OCI-LY7 (cell line): ENCODE results near the gene GALK1. TPM values are rescaled to one million over a fixed set of nuclear protein-coding genes. Genes with fewer than 3 reads are reported as not detected.

Source experiments
- BruUV-seq: library from RNA; stranded (reverse); fragments of 400-500 nt; replicated peaks from 2 replicates; lab custom pipeline; 2021; lab: Mats Ljungman, UMichigan
- CTCF ChIA-PET: fragments of 300-600 bp; sonication (Branson Sonifier 250); formaldehyde crosslinking; loops from one replicate; lab custom pipeline; 2022; ENCODE audit warnings: antibody characterized with exemption; ENCODE audit not compliant: unreplicated experiment; lab: Charles Lee
- POLR2A ChIA-PET: fragments of 300-600 bp; sonication (Branson Sonifier 250); formaldehyde crosslinking; loops from one replicate; lab custom pipeline; 2022; ENCODE audit warnings: antibody characterized with exemption; lab: Charles Lee
- DNase-seq: peaks from one replicate; pipeline ENCODE4 v3.0.0-alpha.2; 2015; ENCODE audit warnings: low spot score
- H2AFZ ChIP-seq: fragments of 200-600 bp; sonication (generic), shearing (Covaris generic); 2 replicates; pipeline ENCODE4 v1.6.1; 2014; ENCODE audit warnings: mild to moderate bottlenecking, antibody characterized with exemption, low read length, moderate library complexity
- H3K27ac ChIP-seq: fragments of 200-600 bp; sonication (generic); 2 replicates; pipeline ENCODE4 v1.5.1; 2014; ENCODE audit warnings: mixed run types, low read depth, mild to moderate bottlenecking, moderate library complexity, low read length, inconsistent platforms; ENCODE audit not compliant: poor library complexity, severe bottlenecking
- H3K36me3 ChIP-seq: fragments of 200-600 bp; sonication (generic); 2 replicates; pipeline ENCODE4 v1.6.1; 2014; ENCODE audit warnings: mild to moderate bottlenecking, antibody characterized with exemption, low read length, moderate library complexity, mixed read lengths; ENCODE audit not compliant: insufficient read depth
- H3K4me1 ChIP-seq: fragments of 200-600 bp; sonication (generic); 2 replicates; pipeline ENCODE4 v1.5.1; 2014; ENCODE audit warnings: mild to moderate bottlenecking, low read length; ENCODE audit not compliant: insufficient read depth, poor library complexity, severe bottlenecking
- H3K4me2 ChIP-seq: fragments of 200-600 bp; sonication (generic); 2 replicates; pipeline ENCODE4 v1.6.1; 2014; ENCODE audit warnings: mild to moderate bottlenecking, low read length
- H3K4me3 ChIP-seq: fragments of 200-600 bp; sonication (generic); 2 replicates; pipeline ENCODE4 v1.5.1; 2014; ENCODE audit warnings: mild to moderate bottlenecking, low read depth, low read length; ENCODE audit not compliant: poor library complexity, severe bottlenecking
- H3K79me2 ChIP-seq: fragments of 200-600 bp; sonication (generic); 2 replicates; pipeline ENCODE4 v1.6.1; 2016; ENCODE audit warnings: low read depth, mild to moderate bottlenecking, low read length, moderate library complexity, mixed read lengths; ENCODE audit not compliant: insufficient read depth
- H3K9me2 ChIP-seq: fragments of 200-600 bp; sonication (generic); 2 replicates; pipeline ENCODE4 v1.6.1; 2016; ENCODE audit warnings: mild to moderate bottlenecking, low read length, mixed read lengths; ENCODE audit not compliant: insufficient read depth
- H3K9me3 ChIP-seq: fragments of 200-600 bp; sonication (generic); 2 replicates; pipeline ENCODE4 v1.6.1; 2014; ENCODE audit warnings: mild to moderate bottlenecking, mixed run types, low read length, mixed read lengths
- H4K20me1 ChIP-seq: fragments of 200-600 bp; sonication (generic); 2 replicates; pipeline ENCODE4 v1.6.1; 2014; ENCODE audit warnings: mild to moderate bottlenecking, antibody characterized with exemption, low read length, moderate library complexity, mixed read lengths; ENCODE audit not compliant: insufficient read depth
- EZH2phosphoT487 ChIP-seq: fragments of 200-600 bp; sonication (generic); IDR thresholded peaks from 2 replicates; pipeline ENCODE4 v1.6.1; 2018; ENCODE audit warnings: low read depth, borderline replicate concordance, mild to moderate bottlenecking, mixed run types, antibody characterized with exemption, low read length, moderate library complexity, mixed read lengths
- intact Hi-C: fragments of 100-400 bp; cut with micrococcal nuclease; formaldehyde crosslinking; loops from one replicate; pipeline ENCODE4 v1.10.0; 2022; ENCODE audit not compliant: unreplicated experiment
- total RNA-seq, 2 experiments: library from RNA; depleted of rRNA in 1 of 2; stranded (reverse); fragments of >200 nt in 1 of 2; shearing (Covaris generic) in 1 of 2; gene quantifications; 2 replicates each; pipeline ENCODE4 v1.2.3, GENCODE V29; 2014 to 2022
- TF ChIP-seq, protein P1 (sequence below): fragments of 200-600 bp; sonication (generic); conservative IDR thresholded peaks from 2 replicates; pipeline ENCODE4 v1.5.1; 2014; ENCODE audit warnings: mild to moderate bottlenecking, antibody characterized with exemption, low read length, moderate library complexity, mixed read lengths

The GALK1 gene
- total RNA-seq, 2 experiments from 2014 or later, result 74.8 to 99.4 TPM

DNA sequence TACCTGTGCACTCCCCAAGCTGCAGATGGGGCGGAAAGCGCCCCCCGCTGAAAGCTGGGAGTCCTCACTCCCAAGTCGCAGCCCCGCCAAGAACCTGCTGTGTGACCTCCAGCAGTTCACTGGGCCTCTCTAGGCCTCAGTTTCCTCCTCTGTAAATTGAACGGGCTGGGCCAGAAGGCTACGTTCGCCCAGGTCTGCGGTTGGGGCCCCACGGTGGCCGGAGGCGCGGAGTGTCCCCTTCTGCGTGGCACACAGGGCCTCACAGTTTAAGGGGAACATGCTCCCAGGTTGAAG lies 628 bp downstream of the GALK1 start:
- Histone ChIP-seq H3K9me2 (no peaks in the 10 kb centered on the region), H3K27ac (peak overlapping the region; percentile 22), H2AFZ (peak overlapping the region; percentile 81), H3K9me3 (no peaks in the 10 kb centered on the region), H3K4me2 (peak overlapping the region; percentile 91), H3K79me2 (no peaks in the 10 kb centered on the region), H4K20me1 (no peaks in the 10 kb centered on the region), H3K4me3 (peak overlapping the region; percentile 75), H3K36me3 (0 out of 2 replicates have a peak, but pooled peaks cover 4% of the 10 kb centered on the region), H3K4me1 (peaks cover 18% of the 10 kb centered on the region)
- intact Hi-C loops, result loop anchor here (1.0 kb wide), 2 partner anchors 63 to 84 kb away; no protein-coding TSS in a partner anchor
- ChIA-PET POLR2A (interaction anchor here (0.6 to 3.0 kb wide), 10 partner anchors 10 to 139 kb away, joined by 3 to 11 read pairs (median 6); partner anchors contain the start of genes UNK and WBP2), CTCF (interaction anchor here (0.6 to 3.1 kb wide), 5 partner anchors 9 to 335 kb away, joined by 3 to 15 read pairs (median 4); partner anchors contain the start of gene UNK)
- DNase-seq, result no peak
- no TSS peak for BruUV-seq
- TF ChIP-seq EZH2phosphoT487, result no peak
- TF ChIP-seq, protein P1, sequence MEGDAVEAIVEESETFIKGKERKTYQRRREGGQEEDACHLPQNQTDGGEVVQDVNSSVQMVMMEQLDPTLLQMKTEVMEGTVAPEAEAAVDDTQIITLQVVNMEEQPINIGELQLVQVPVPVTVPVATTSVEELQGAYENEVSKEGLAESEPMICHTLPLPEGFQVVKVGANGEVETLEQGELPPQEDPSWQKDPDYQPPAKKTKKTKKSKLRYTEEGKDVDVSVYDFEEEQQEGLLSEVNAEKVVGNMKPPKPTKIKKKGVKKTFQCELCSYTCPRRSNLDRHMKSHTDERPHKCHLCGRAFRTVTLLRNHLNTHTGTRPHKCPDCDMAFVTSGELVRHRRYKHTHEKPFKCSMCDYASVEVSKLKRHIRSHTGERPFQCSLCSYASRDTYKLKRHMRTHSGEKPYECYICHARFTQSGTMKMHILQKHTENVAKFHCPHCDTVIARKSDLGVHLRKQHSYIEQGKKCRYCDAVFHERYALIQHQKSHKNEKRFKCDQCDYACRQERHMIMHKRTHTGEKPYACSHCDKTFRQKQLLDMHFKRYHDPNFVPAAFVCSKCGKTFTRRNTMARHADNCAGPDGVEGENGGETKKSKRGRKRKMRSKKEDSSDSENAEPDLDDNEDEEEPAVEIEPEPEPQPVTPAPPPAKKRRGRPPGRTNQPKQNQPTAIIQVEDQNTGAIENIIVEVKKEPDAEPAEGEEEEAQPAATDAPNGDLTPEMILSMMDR, result peak; percentile 89; the same call in 1 of the 2 replicates

DNA sequence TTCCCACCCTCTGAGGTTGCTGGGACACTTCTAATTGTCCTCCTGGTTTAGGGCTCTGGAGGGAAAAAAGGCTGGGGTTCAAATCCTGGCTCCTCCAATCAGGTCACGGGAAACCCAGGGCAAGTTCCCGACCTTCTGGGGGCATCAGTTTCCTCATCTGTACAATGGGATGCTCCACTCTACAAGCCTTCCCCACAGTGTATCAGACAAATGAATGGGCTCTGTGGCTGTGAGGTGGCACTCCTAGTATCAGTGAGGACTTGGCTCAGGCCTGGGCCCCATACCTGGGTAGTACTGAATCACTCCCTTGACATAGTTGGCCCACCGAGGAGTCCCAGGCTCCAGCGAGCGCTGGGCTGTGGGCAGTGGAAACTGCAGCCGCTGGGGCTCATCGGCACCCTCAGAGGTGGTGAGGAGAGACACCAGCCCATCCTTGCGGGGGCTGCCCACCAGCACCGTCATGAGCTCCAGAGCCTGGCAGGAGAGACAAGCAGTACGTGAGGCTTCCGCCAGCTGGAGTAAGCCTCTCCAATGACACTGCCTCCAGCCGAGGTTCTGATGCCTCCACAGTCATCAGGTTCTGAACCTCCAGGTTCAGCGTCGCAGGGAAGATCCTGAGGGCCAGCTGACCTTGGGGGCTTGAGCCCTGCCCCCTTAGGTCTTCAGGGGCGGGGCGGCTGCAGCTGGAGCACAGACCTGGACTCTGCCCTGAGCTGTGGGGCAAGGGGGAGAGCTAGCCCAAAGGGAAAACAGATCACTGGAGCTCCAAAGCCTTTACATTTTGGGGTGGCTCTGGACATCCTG lies 1.2 kb downstream of the GALK1 start:
- peak overlapping the region; percentile 81 for H2AFZ ChIP-seq
- no peak for DNase-seq
- H3K4me2 ChIP-seq, result peak overlapping the region; percentile 91
- ChIA-PET CTCF (interaction anchor here (0.6 to 3.1 kb wide), 3 partner anchors 10 to 335 kb away, joined by 3 to 15 read pairs (median 4); no protein-coding TSS in a partner anchor), POLR2A (interaction anchor here (0.6 to 3.0 kb wide), 8 partner anchors 10 to 139 kb away, joined by 3 to 11 read pairs (median 6); partner anchors contain the start of genes UNK and WBP2)
- no peaks in the 10 kb centered on the region for H3K9me2 ChIP-seq
- intact Hi-C loops, result loop anchor here (1.0 kb wide), 2 partner anchors 63 to 84 kb away; no protein-coding TSS in a partner anchor
- H3K9me3 ChIP-seq, result no peaks in the 10 kb centered on the region
- no peaks in the 10 kb centered on the region for H3K79me2 ChIP-seq
- peaks cover 18% of the 10 kb centered on the region for H3K4me1 ChIP-seq
- H4K20me1 ChIP-seq, result no peaks in the 10 kb centered on the region
- no TSS peak for BruUV-seq
- peak overlapping the region; percentile 75 for H3K4me3 ChIP-seq
- TF ChIP-seq EZH2phosphoT487, result no peak
- TF ChIP-seq, protein P1, result no peak
- H3K36me3 ChIP-seq, result 0 out of 2 replicates have a peak, but pooled peaks cover 4% of the 10 kb centered on the region
- peak overlapping the region; percentile 22 for H3K27ac ChIP-seq
